ENCODE results near the gene SIRT5.

Gene SIRT5

DNA sequence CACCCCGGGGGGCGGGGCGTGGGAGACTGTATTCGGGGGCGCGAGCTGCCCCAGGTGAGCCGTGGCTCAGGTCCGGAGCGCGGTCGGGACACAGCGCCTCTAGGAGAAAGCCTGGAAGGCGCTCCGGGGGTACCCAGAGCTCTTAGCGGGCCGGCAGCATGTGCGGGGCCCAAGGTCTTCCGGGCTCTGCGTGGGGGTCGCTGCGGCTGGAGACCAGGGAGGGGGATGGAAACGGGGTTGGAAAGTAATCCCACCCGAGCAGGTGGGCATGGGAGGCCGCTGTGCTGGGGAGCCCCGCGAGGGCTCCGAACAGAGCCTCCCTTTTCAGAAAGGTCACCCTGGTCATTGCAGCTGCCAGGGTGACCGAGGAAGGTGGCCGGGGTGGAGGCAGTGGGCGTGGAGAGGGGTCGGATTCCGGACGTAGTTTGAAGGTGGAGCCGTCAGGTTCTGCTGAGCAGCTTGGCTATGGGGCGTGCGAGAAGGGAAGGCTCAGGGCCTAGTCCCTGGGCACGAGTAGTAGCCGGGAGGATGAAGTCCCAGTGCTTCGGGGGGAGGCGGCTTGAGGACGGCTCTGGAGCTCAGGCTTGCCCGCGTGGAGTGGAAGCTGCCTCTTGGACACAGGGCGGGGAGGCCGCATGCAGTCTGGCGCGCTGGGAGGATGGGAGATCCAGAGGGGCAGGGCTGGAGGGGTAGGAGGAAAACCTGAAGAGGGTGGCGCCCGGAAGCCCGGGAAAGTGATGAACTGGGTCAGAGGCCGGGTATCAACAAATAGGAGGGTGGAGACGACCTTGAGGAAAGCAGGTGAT is at the start of gene SIRT5:
SIRT5 (plus strand) TSS at position 31 of the 806 bp plus-strand sequence. CDS start 9,510 bp downstream, outside the sequence.
- H3K9me3 ChIP-seq (ENCODE audit: control insufficient read depth, insufficient read depth, low read depth, low read length), result no peaks in the 10 kb centered on the region
- H3K4me3 ChIP-seq (ENCODE audit: low read depth, low read length), result peak within 1 kb of the TSS; percentile 86
- CTCF ChIA-PET, result interaction anchor here (0.6 to 4.6 kb wide), 71 partner anchors 9 to 710 kb away, joined by 3 to 62 read pairs (median 4); partner anchors contain the start of genes GFOD1, NOL7 and TBC1D7
- peak within 1 kb of the TSS; percentile 93 for H3K27ac ChIP-seq (ENCODE audit: extremely low read depth, low read depth, low read length)
- H3K36me3 ChIP-seq (ENCODE audit: control insufficient read depth in 2 of 2, insufficient read depth in 1 of 2, low read length in 2 of 2), result peaks cover 0 to 4% of the 10 kb centered on the region in 2 experiments; a peak in 1 of 3 replicates
- POLR2A ChIA-PET, result interaction anchor here (0.6 to 3.2 kb wide), 40 partner anchors 9 to 1709 kb away, joined by 3 to 49 read pairs (median 4); partner anchors contain the start of genes GFOD1, NOL7 and TBC1D7
- 0 out of 2 replicates have a peak, but pooled peaks cover 3% of the 10 kb centered on the region for H3K4me1 ChIP-seq (ENCODE audit: control insufficient read depth, insufficient read depth, low read length)
- TF ChIP-seq, protein P1, sequence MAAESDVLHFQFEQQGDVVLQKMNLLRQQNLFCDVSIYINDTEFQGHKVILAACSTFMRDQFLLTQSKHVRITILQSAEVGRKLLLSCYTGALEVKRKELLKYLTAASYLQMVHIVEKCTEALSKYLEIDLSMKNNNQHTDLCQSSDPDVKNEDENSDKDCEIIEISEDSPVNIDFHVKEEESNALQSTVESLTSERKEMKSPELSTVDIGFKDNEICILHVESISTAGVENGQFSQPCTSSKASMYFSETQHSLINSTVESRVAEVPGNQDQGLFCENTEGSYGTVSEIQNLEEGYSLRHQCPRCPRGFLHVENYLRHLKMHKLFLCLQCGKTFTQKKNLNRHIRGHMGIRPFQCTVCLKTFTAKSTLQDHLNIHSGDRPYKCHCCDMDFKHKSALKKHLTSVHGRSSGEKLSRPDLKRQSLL (tag by site-specific recombination; IDR thresholded peaks at IDR 0.05), result peak; percentile 79
- TF ChIP-seq, protein P2, sequence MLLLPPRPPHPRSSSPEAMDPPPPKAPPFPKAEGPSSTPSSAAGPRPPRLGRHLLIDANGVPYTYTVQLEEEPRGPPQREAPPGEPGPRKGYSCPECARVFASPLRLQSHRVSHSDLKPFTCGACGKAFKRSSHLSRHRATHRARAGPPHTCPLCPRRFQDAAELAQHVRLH (tag by site-specific recombination; IDR thresholded peaks at IDR 0.05), result peak; percentile 91
- TF ChIP-seq ZBTB20 (tag by site-specific recombination; IDR thresholded peaks at IDR 0.05) (peak; percentile 97), ZNF335 (tag by site-specific recombination; conservative IDR thresholded peaks at IDR 0.05) (peak; percentile 88), ZFP41 (tag by site-specific recombination; IDR thresholded peaks at IDR 0.05; ENCODE audit: borderline replicate concordance) (0 out of 2 replicates have a peak, but pooled peaks have one; percentile 24), EGR2 (tag by site-specific recombination; IDR thresholded peaks at IDR 0.05; ENCODE audit: low read depth) (peak; percentile 91), IKZF3 (tag by site-specific recombination; IDR thresholded peaks at IDR 0.05) (peak; percentile 46; the same call in 1 of the 2 replicates), GLIS1 (tag by site-specific recombination; IDR thresholded peaks at IDR 0.05) (peak; percentile 75), ZEB2 (tag by site-specific recombination; IDR thresholded peaks at IDR 0.05) (peak; percentile 65), ZNF560 (tag by site-specific recombination; IDR thresholded peaks at IDR 0.05; ENCODE audit: borderline replicate concordance) (no peak), ZNF214 (tag by site-specific recombination; IDR thresholded peaks at IDR 0.05; ENCODE audit: borderline replicate concordance) (no peak), ZSCAN30 (tag by site-specific recombination; IDR thresholded peaks at IDR 0.05) (peak; percentile 32; the same call in 1 of the 2 replicates), OVOL3 (tag by site-specific recombination; IDR thresholded peaks at IDR 0.05) (peak; percentile 15), ZBTB21 (tag by site-specific recombination; IDR thresholded peaks at IDR 0.05) (peak; percentile 20; the same call in 1 of the 2 replicates), ZNF354C (tag by site-specific recombination; IDR thresholded peaks at IDR 0.05; ENCODE audit: borderline replicate concordance, low read depth) (no peak), ZNF747 (tag by site-specific recombination; IDR thresholded peaks at IDR 0.05) (no peak), ZBTB17 (tag by site-specific recombination; IDR thresholded peaks at IDR 0.05) (peak; percentile 87), ZNF701 (tag by site-specific recombination; IDR thresholded peaks at IDR 0.05) (no peak), ZNF274 (IDR thresholded peaks at IDR 0.05; ENCODE audit: low read length) (no peak), ZNF274 (tag by site-specific recombination; IDR thresholded peaks at IDR 0.05; ENCODE audit: borderline replicate concordance) (no peak), ZNF266 (tag by site-specific recombination; IDR thresholded peaks at IDR 0.05; ENCODE audit: low read depth) (no peak), ZNF549 (tag by site-specific recombination; IDR thresholded peaks at IDR 0.05) (no peak), ZNF548 (tag by site-specific recombination; IDR thresholded peaks at IDR 0.05) (no peak), ZNF792 (tag by site-specific recombination; IDR thresholded peaks at IDR 0.05) (no peak; the same call in 1 of the 2 replicates), ZNF202 (tag by site-specific recombination; IDR thresholded peaks at IDR 0.05; ENCODE audit: borderline replicate concordance) (no peak), ZNF416 (tag by site-specific recombination; IDR thresholded peaks at IDR 0.05) (no peak), ZNF121 (tag by site-specific recombination; IDR thresholded peaks at IDR 0.05) (no peak), ZNF623 (tag by site-specific recombination; IDR thresholded peaks at IDR 0.05) (no peak)
- TF ChIP-seq, protein P3, sequence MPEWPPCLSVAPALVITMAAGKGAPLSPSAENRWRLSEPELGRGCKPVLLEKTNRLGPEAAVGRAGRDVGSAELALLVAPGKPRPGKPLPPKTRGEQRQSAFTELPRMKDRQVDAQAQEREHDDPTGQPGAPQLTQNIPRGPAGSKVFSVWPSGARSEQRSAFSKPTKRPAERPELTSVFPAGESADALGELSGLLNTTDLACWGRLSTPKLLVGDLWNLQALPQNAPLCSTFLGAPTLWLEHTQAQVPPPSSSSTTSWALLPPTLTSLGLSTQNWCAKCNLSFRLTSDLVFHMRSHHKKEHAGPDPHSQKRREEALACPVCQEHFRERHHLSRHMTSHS (tag by site-specific recombination; IDR thresholded peaks at IDR 0.05), result no peak
- TF ChIP-seq, protein P4, sequence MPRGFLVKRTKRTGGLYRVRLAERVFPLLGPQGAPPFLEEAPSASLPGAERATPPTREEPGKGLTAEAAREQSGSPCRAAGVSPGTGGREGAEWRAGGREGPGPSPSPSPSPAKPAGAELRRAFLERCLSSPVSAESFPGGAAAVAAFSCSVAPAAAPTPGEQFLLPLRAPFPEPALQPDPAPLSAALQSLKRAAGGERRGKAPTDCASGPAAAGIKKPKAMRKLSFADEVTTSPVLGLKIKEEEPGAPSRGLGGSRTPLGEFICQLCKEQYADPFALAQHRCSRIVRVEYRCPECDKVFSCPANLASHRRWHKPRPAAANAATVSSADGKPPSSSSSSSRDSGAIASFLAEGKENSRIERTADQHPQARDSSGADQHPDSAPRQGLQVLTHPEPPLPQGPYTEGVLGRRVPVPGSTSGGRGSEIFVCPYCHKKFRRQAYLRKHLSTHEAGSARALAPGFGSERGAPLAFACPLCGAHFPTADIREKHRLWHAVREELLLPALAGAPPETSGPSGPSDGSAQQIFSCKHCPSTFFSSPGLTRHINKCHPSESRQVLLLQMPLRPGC (tag by site-specific recombination; IDR thresholded peaks at IDR 0.05), result 0 out of 2 replicates have a peak, but pooled peaks have one; percentile 51
- TF ChIP-seq, protein P5, sequence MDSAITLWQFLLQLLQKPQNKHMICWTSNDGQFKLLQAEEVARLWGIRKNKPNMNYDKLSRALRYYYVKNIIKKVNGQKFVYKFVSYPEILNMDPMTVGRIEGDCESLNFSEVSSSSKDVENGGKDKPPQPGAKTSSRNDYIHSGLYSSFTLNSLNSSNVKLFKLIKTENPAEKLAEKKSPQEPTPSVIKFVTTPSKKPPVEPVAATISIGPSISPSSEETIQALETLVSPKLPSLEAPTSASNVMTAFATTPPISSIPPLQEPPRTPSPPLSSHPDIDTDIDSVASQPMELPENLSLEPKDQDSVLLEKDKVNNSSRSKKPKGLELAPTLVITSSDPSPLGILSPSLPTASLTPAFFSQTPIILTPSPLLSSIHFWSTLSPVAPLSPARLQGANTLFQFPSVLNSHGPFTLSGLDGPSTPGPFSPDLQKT (IDR thresholded peaks at IDR 0.05; ENCODE audit: borderline replicate concordance, low read depth, low read length), result no peak
- TF ChIP-seq, protein P6, sequence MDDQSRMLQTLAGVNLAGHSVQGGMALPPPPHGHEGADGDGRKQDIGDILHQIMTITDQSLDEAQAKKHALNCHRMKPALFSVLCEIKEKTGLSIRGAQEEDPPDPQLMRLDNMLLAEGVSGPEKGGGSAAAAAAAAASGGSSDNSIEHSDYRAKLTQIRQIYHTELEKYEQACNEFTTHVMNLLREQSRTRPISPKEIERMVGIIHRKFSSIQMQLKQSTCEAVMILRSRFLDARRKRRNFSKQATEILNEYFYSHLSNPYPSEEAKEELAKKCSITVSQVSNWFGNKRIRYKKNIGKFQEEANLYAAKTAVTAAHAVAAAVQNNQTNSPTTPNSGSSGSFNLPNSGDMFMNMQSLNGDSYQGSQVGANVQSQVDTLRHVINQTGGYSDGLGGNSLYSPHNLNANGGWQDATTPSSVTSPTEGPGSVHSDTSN (CRISPR knock-in tag; IDR thresholded peaks at IDR 0.05), result peak; percentile 71

Data from HEK293 (cell line).